Limb (tissue), 2 donors: ENCODE data around the gene GPR156.
A peak's percentile ranks its signal among the peaks of the same experiment; 100 is the strongest.
"Not testable (repeated sequence)": the region's sequence is repeated elsewhere in the genome, so short reads cannot be mapped to it uniquely, and the experiment has no call there.

Source experiments
- DNase-seq, 2 donors: peaks; one replicate each; pipeline ENCODE4 v3.0.0-alpha.2; 2016; ENCODE audit errors: extremely low spot score in 2 of 2

Gene GPR156

GRCh38 chr3:120284747-120285507 lies at the start of gene GPR156:
TSS of gene GPR156 (minus strand) at chr3:120285222. CDS start at chr3:120244098, 41,124 bp downstream.
- DNase-seq: peak in 1 of 2 donors; percentile 62

- DNase-seq: no peak
Observed at GRCh38 chr3:120332646-120333045, 47.6 kb upstream of the GPR156 start.

- DNase-seq: no peak
Observed at GRCh38 chr3:120331076-120331475, 46.1 kb upstream of the GPR156 start.

GRCh38 chr3:120326784-120327183 lies 41.8 kb upstream of the GPR156 start:
- no peak for DNase-seq

- no peak for DNase-seq
Observed at GRCh38 chr3:120324190-120324589, 39.2 kb upstream of the GPR156 start.

- DNase-seq: not testable (repeated sequence)
Observed at GRCh38 chr3:120323761-120324160, 38.7 kb upstream of the GPR156 start.

GRCh38 chr3:120311863-120312794 lies 27.1 kb upstream of the GPR156 start:
- DNase-seq: no peak

GRCh38 chr3:120306519-120307455 lies 21.8 kb upstream of the GPR156 start:
- no peak for DNase-seq

GRCh38 chr3:120304616-120305015 lies 19.6 kb upstream of the GPR156 start:
- DNase-seq: no peak

- no peak for DNase-seq
Observed at GRCh38 chr3:120302361-120302760, 17.3 kb upstream of the GPR156 start.

- no peak for DNase-seq
Observed at GRCh38 chr3:120300971-120301370, 15.9 kb upstream of the GPR156 start.

- DNase-seq: no peak
Observed at GRCh38 chr3:120299403-120299802, 14.4 kb upstream of the GPR156 start.

- no peak for DNase-seq
Observed at GRCh38 chr3:120298996-120299395, 14.0 kb upstream of the GPR156 start.

- DNase-seq: not testable (repeated sequence)
Observed at GRCh38 chr3:120291552-120291951, 6.5 kb upstream of the GPR156 start.

- DNase-seq: no peak
Observed at GRCh38 chr3:120289636-120290035, 4.6 kb upstream of the GPR156 start.

- DNase-seq: no peak
Observed at GRCh38 chr3:120286465-120286864, 1.4 kb upstream of the GPR156 start.

- DNase-seq: no peak
Observed at GRCh38 chr3:120285508-120285841, 453 bp upstream of the GPR156 start.

GRCh38 chr3:120281261-120281660 lies 3.8 kb downstream of the GPR156 start:
- DNase-seq: no peak

GRCh38 chr3:120280566-120280965 lies 4.5 kb downstream of the GPR156 start:
- DNase-seq: no peak

- DNase-seq: no peak
Observed at GRCh38 chr3:120280026-120280425, 5.0 kb downstream of the GPR156 start.

GRCh38 chr3:120276767-120277166 lies 8.3 kb downstream of the GPR156 start:
- DNase-seq: no peak
